HepG2 (cell line): ENCODE measurements around the gene ARHGEF4. TPM values are rescaled to one million over a fixed set of nuclear protein-coding genes. Genes with fewer than 3 reads are reported as not detected.
A peak's percentile ranks its signal among the peaks of the same experiment; 100 is the strongest.

Experiments used
- ATAC-seq: fragments of 200-7000 bp; cut with Tn5 transposase; 3 replicates; pipeline ENCODE4 v1.9.1; 2020; ENCODE audit warnings: mild to moderate bottlenecking, moderate library complexity
- BruUV-seq: library from RNA; stranded (reverse); fragments of 400-500 nt; replicated peaks from 2 replicates; lab custom pipeline; 2021; lab: Mats Ljungman, UMichigan
- CTCF ChIA-PET: fragments of 300-600 bp; formaldehyde crosslinking; extraction: SDS; loops from one replicate; lab custom pipeline; 2021; ENCODE audit warnings: low total read pairs, inconsistent platforms, low intra/inter-chr PET ratio; lab: Yijun Ruan, JAX
- POLR2A ChIA-PET: fragments of 350-600 bp; sonication (Branson Sonifier 250); formaldehyde crosslinking; loops from one replicate; lab custom pipeline; 2020; ENCODE audit warnings: antibody characterized with exemption, inconsistent platforms; lab: Yijun Ruan, JAX
- DNase-seq: peaks from one replicate; pipeline ENCODE4 v3.0.0-alpha.2; 2015; ENCODE audit warnings: low spot score
- FAIRE-seq: peaks from 3 replicates; lab custom pipeline; 2011; peaks lifted over from hg19 to GRCh38; lab: Jason Lieb, UNC
- H2AFZ ChIP-seq: one replicate; pipeline ENCODE4 v1.6.1; 2011; ENCODE audit warnings: low read length, inconsistent platforms
- H3K27ac ChIP-seq: fragments of 300-600 bp; 3 replicates; pipeline ENCODE4 v1.8.0; 2011; ENCODE audit warnings: mixed run types, mild to moderate bottlenecking, mixed read lengths, low read length, inconsistent platforms; ENCODE audit not compliant: insufficient read depth; ENCODE audit errors: extremely low read length
- H3K27me3 ChIP-seq, 2 experiments: fragments of 200-600 bp in 1 of 2; 2 replicates in 1 of 2; 3 replicates in 1 of 2; pipeline versions ENCODE4 v1.6.0 to v1.8.0; 2011; ENCODE audit warnings: low read length in 2 of 2, mild to moderate bottlenecking in 2 of 2, moderate library complexity in 2 of 2, inconsistent platforms in 1 of 2; ENCODE audit not compliant: insufficient read depth in 2 of 2, control insufficient read depth in 1 of 2
- H3K36me3 ChIP-seq, 2 experiments: fragments of 200-600 bp in 1 of 2; replicated peaks in 1 of 2; 2 replicates in 1 of 2; 3 replicates in 1 of 2; pipeline versions ENCODE4 v1.5.1 to v1.8.0; 2011; ENCODE audit warnings: low read length in 2 of 2, inconsistent platforms in 1 of 2; ENCODE audit not compliant: insufficient read depth in 2 of 2, control insufficient read depth in 1 of 2
- H3K4me1 ChIP-seq: 2 replicates; pipeline ENCODE4 v1.5.1; 2012; ENCODE audit warnings: low read length, inconsistent platforms; ENCODE audit not compliant: insufficient read depth
- H3K4me2 ChIP-seq: 2 replicates; pipeline ENCODE4 v1.6.0; 2011; ENCODE audit warnings: low read depth, low read length, inconsistent platforms
- H3K4me3 ChIP-seq, 3 experiments: fragments of 200-600 bp in 1 of 3; sonication (generic), shearing (Covaris generic) in 1 of 3; replicated peaks in 1 of 3; 2 replicates each; pipeline ENCODE4 v1.5.1; 2011 to 2016; ENCODE audit warnings: low read length in 3 of 3, inconsistent platforms in 2 of 3, low read depth in 2 of 3, mild to moderate bottlenecking in 2 of 3, control low read depth in 1 of 3, mixed read lengths in 1 of 3; ENCODE audit not compliant: insufficient read depth in 1 of 3
- H3K79me2 ChIP-seq: one replicate; pipeline ENCODE4 v1.6.1; 2011; ENCODE audit warnings: low read length, inconsistent platforms; ENCODE audit not compliant: insufficient read depth
- H3K9ac ChIP-seq: 2 replicates; pipeline ENCODE4 v1.6.0; 2011; ENCODE audit warnings: mild to moderate bottlenecking, low read depth, low read length, inconsistent platforms; ENCODE audit not compliant: insufficient read depth
- H3K9me3 ChIP-seq: 2 replicates; pipeline ENCODE4 v1.5.1; 2012; ENCODE audit warnings: mild to moderate bottlenecking, low read length
- H4K20me1 ChIP-seq: 2 replicates; pipeline ENCODE4 v1.6.0; 2011; ENCODE audit warnings: inconsistent platforms, mild to moderate bottlenecking, low read length, moderate library complexity; ENCODE audit not compliant: insufficient read depth
- MAF1 ChIP-seq: sonication (generic); formaldehyde crosslinking; IDR thresholded peaks from 2 replicates; pipeline ENCODE4 v1.5.0; 2020; ENCODE audit warnings: missing genetic modification reagents, borderline replicate concordance
- RXRB ChIP-seq: IDR thresholded peaks from 2 replicates; pipeline ENCODE4 v1.6.1; 2016; ENCODE audit warnings: borderline replicate concordance, missing genetic modification reagents, missing compliant biosample characterization
- TBX2 ChIP-seq: sonication (generic); formaldehyde crosslinking; IDR thresholded peaks from 2 replicates; pipeline ENCODE4 v1.5.0; 2020; ENCODE audit warnings: missing genetic modification reagents, mild to moderate bottlenecking, borderline replicate concordance
- TRIM24 ChIP-seq: sonication (generic); formaldehyde crosslinking; IDR thresholded peaks from 2 replicates; pipeline ENCODE4 v1.8.0; 2022; ENCODE audit warnings: mild to moderate bottlenecking, missing genetic modification reagents
- ZBTB20 ChIP-seq: sonication (generic); formaldehyde crosslinking; IDR thresholded peaks from 2 replicates; pipeline ENCODE4 v1.8.1; 2023; ENCODE audit warnings: missing genetic modification reagents, low read depth, mild to moderate bottlenecking, borderline replicate concordance
- ZFY ChIP-seq: sonication (generic); formaldehyde crosslinking; IDR thresholded peaks from 2 replicates; pipeline ENCODE4 v1.4.0; 2020; ENCODE audit warnings: missing genetic modification reagents
- ZNF101 ChIP-seq: sonication (generic); formaldehyde crosslinking; IDR thresholded peaks from 2 replicates; pipeline ENCODE4 v1.4.0; 2020; ENCODE audit warnings: mild to moderate bottlenecking, low read depth, missing genetic modification reagents, borderline replicate concordance
- ZNF264 ChIP-seq: sonication (generic); formaldehyde crosslinking; IDR thresholded peaks from 2 replicates; pipeline ENCODE4 v1.4.0; 2020; ENCODE audit warnings: missing genetic modification reagents
- ZNF292 ChIP-seq: sonication (generic); formaldehyde crosslinking; IDR thresholded peaks from 2 replicates; pipeline ENCODE4 v1.8.1; 2022; ENCODE audit warnings: mild to moderate bottlenecking, low read depth, missing genetic modification reagents, borderline replicate concordance
- ZNF430 ChIP-seq: sonication (generic); formaldehyde crosslinking; IDR thresholded peaks from 2 replicates; pipeline ENCODE4 v1.9.0; 2021; ENCODE audit warnings: mild to moderate bottlenecking, missing genetic modification reagents
- ZNF615 ChIP-seq: sonication (generic); formaldehyde crosslinking; IDR thresholded peaks from 2 replicates; pipeline ENCODE4 v1.5.0; 2020; ENCODE audit warnings: mild to moderate bottlenecking, missing genetic modification reagents, borderline replicate concordance
- ZNF709 ChIP-seq: sonication (generic); formaldehyde crosslinking; IDR thresholded peaks from 2 replicates; pipeline ENCODE4 v1.5.0; 2020; ENCODE audit warnings: mild to moderate bottlenecking, missing genetic modification reagents
- WGBS: methylation state at CpG from one replicate; pipeline ENCODE4 v1.1.6; 2017; ENCODE audit warnings: low lambda C conversion rate; 5-methylcytosine and 5-hydroxymethylcytosine counted together
- in situ Hi-C: cut with HindIII; loops from 2 replicates; pipeline ENCODE4 v1.10.0; 2017; ENCODE audit warnings: low pct_unique_long_range_greater_than_20kb; ENCODE audit not compliant: extremely low pct_ligation_motif_present
- intact Hi-C: fragments of 100-400 bp; cut with micrococcal nuclease; formaldehyde crosslinking; loops from one replicate; pipeline ENCODE4 v1.10.0; 2022; ENCODE audit not compliant: unreplicated experiment
- polyA plus RNA-seq, 8 experiments: library from polyadenylated mRNA; depleted of rRNA in 3 of 8; stranded (reverse) in 7 of 8; unstranded in 1 of 8; fragments of >200 nt; fragmentation: Illumina TruSeq in 4 of 8; extraction: Trizol in 4 of 8; gene quantifications; 2 replicates each; pipeline versions ENCODE4 v1.2.1 to v1.2.3, GENCODE V29; 2011 to 2016; ENCODE audit warnings: low read depth in 4 of 8, missing spikeins in 1 of 8, mixed read lengths in 1 of 8; ENCODE audit not compliant: insufficient read depth in 1 of 8
- total RNA-seq, 5 experiments: library from RNA; depleted of rRNA; stranded (reverse); fragments of >200 nt; fragmentation: Illumina TruSeq; extraction: Trizol; gene quantifications; 2 replicates each; pipeline ENCODE4 v1.2.3, GENCODE V29; 2016; ENCODE audit warnings: low read depth in 1 of 5
- TF ChIP-seq, protein P1 (sequence below): sonication (generic); formaldehyde crosslinking; IDR thresholded peaks from 2 replicates; pipeline ENCODE4 v1.5.1; 2020; ENCODE audit warnings: mild to moderate bottlenecking, missing genetic modification reagents, moderate library complexity
- TF ChIP-seq, protein P2 (sequence below): IDR thresholded peaks from 2 replicates; pipeline ENCODE4 v1.6.1; 2018; ENCODE audit warnings: missing genetic modification reagents, mild to moderate bottlenecking, missing compliant biosample characterization
- TF ChIP-seq, protein P3 (sequence below): sonication (generic); formaldehyde crosslinking; IDR thresholded peaks from 2 replicates; pipeline ENCODE4 v1.8.0; 2022; ENCODE audit warnings: low read depth, missing genetic modification reagents
- TF ChIP-seq, protein P4 (sequence below): IDR thresholded peaks from 2 replicates; pipeline ENCODE4 v1.6.1; 2016

Gene ARHGEF4
- total and polyA plus RNA-seq, 2 of the 13 experiments (the other 11 are each of a cell fraction or from before 2014, with no cell fraction given), result 0.11 to 0.13 TPM

DNA sequence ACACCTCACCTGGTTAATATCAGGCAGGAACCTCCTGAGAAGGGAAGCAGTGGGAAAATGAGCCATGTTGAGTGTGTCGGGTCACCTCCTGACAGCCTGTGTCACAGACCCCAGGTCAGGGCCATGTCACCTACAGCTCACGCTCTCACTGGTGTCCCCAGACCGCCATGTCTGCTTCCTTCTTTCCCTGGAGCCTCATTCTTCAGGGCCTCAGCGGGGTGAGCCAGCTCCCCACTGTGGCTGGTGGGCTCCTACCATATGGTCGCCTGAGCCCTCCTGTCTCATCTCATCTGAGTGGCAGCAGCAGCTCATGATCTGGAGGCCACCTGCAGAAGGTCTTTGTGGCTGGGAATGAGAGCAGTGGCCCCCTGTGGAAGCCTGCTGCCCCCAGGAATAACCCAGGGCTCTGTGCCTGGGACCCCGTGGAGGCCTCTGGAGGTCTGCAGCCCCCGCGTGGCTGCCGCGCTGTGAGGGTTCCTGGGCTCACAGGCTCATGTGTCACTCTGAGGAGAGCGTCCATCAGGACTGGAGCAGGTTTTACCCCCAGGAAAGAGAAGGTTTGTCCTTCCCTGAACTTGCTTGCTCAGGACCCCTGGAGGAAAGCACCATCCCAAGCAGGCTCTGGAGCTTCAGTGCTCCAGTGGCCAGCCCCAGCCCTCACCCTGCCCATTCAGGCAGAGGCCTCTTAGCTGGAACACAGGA is 200.1 kb downstream of the ARHGEF4 start:
- Histone ChIP-seq H3K9me3 (no peaks in the 10 kb centered on the region), H3K4me2 (no peak overlapping the region), H3K9ac (no peak overlapping the region), H3K27me3 (peaks cover 15 to 49% of the 10 kb centered on the region in 2 experiments), H2AFZ (no peak overlapping the region), H3K79me2 (no peaks in the 10 kb centered on the region), H3K27ac (no peak overlapping the region), H4K20me1 (no peaks in the 10 kb centered on the region), H3K4me1 (0 out of 2 replicates have a peak, but pooled peaks cover 5% of the 10 kb centered on the region), H3K4me3 (no peak overlapping the region), H3K36me3 (no peaks in the 10 kb centered on the region)
- TF ChIP-seq, protein P1, sequence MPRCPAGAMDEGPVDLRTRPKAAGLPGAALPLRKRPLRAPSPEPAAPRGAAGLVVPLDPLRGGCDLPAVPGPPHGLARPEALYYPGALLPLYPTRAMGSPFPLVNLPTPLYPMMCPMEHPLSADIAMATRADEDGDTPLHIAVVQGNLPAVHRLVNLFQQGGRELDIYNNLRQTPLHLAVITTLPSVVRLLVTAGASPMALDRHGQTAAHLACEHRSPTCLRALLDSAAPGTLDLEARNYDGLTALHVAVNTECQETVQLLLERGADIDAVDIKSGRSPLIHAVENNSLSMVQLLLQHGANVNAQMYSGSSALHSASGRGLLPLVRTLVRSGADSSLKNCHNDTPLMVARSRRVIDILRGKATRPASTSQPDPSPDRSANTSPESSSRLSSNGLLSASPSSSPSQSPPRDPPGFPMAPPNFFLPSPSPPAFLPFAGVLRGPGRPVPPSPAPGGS (CRISPR knock-in tag), result no peak
- TF ChIP-seq ZNF101 (no peak), ZNF430 (no peak), ZFY (CRISPR knock-in tag) (no peak), ZNF264 (CRISPR knock-in tag) (no peak), ZNF615 (CRISPR knock-in tag) (no peak), ZNF709 (CRISPR knock-in tag) (no peak), TRIM24 (CRISPR knock-in tag) (no peak), TBX2 (CRISPR knock-in tag) (no peak), ZNF292 (no peak), MAF1 (no peak), ZBTB20 (CRISPR knock-in tag) (no peak), RXRB (CRISPR knock-in tag) (no peak)
- TF ChIP-seq, protein P2, sequence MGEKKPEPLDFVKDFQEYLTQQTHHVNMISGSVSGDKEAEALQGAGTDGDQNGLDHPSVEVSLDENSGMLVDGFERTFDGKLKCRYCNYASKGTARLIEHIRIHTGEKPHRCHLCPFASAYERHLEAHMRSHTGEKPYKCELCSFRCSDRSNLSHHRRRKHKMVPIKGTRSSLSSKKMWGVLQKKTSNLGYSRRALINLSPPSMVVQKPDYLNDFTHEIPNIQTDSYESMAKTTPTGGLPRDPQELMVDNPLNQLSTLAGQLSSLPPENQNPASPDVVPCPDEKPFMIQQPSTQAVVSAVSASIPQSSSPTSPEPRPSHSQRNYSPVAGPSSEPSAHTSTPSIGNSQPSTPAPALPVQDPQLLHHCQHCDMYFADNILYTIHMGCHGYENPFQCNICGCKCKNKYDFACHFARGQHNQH (CRISPR knock-in tag), result no peak
- TF ChIP-seq, protein P3, sequence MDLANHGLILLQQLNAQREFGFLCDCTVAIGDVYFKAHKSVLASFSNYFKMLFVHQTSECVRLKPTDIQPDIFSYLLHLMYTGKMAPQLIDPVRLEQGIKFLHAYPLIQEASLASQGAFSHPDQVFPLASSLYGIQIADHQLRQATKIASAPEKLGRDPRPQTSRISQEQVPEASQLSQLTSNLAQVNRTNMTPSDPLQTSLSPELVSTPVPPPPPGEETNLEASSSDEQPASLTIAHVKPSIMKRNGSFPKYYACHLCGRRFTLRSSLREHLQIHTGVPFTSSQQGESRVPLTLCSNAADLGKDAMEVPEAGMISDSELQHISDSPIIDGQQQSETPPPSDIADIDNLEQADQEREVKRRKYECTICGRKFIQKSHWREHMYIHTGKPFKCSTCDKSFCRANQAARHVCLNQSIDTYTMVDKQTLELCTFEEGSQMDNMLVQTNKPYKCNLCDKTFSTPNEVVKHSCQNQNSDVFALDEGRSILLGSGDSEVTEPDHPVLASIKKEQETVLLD, result no peak
- TF ChIP-seq, protein P4, sequence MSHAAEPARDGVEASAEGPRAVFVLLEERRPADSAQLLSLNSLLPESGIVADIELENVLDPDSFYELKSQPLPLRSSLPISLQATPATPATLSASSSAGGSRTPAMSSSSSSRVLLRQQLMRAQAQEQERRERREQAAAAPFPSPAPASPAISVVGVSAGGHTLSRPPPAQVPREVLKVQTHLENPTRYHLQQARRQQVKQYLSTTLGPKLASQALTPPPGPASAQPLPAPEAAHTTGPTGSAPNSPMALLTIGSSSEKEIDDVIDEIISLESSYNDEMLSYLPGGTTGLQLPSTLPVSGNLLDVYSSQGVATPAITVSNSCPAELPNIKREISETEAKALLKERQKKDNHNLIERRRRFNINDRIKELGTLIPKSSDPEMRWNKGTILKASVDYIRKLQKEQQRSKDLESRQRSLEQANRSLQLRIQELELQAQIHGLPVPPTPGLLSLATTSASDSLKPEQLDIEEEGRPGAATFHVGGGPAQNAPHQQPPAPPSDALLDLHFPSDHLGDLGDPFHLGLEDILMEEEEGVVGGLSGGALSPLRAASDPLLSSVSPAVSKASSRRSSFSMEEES (CRISPR knock-in tag), result no peak
- no peak for FAIRE-seq
- no peak for DNase-seq
- BruUV-seq, result no TSS peak
- ChIA-PET CTCF (no interaction called here), POLR2A (no interaction called here)
- intact Hi-C loops, result no loop called here
- in situ Hi-C loops, result no loop called here
- ATAC-seq, result peak; percentile 1
- WGBS, result 34% methylated on average over 5 of the region's 11 CpGs
